8988T (cell line): Measurements from ENCODE around the gene CCDC91.
"Not testable (repeated sequence)": the region's sequence is repeated elsewhere in the genome, so short reads cannot be mapped to it uniquely, and the experiment has no call there.

ENCODE experiments used
- DNase-seq: peaks from one replicate; pipeline ENCODE4 v3.0.0; 2011

The CCDC91 gene

DNA sequence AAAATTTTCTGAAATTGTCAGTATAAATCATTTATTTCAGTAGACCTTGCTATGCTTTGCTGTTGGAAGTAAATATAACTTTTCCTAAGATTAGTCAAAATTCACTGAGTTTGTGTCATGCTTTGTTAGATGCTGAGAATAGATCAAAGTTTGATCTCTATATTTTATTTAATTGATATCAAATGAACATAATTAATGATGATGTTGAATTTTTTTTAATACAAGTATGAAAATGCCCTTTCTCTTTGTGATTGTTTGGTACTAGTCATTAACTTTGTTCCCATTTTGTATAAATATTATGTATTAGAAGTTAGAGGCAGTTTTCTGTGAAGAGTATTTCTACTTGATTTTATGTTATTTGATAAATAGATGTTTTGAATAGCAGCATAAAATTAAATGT is 45.7 kb downstream of the CCDC91 start:
- DNase-seq = no peak

- no peak for DNase-seq
These were observed 47.2 kb downstream of the CCDC91 start for GRCh38 chr12:28237423-28237822.

DNA sequence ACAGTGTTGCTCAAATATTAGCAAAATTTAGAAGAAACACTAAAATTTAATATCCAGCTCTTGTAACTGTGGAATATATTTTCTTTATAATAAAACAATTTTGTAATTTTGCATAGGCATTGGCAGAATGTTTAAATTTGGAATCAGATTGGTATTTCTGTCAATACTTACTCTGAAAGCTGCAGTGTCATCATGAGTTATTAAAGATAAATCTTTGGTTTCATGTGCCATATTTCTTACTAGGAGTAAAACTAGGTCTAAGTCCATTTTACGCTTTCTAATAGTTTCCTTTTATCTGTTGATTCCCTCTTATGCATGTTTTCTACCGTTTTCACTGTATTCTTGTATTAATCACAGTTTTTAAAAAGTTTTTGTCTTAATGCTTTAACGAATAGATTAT is 49.7 kb downstream of the CCDC91 start:
- DNase-seq = no peak

DNA sequence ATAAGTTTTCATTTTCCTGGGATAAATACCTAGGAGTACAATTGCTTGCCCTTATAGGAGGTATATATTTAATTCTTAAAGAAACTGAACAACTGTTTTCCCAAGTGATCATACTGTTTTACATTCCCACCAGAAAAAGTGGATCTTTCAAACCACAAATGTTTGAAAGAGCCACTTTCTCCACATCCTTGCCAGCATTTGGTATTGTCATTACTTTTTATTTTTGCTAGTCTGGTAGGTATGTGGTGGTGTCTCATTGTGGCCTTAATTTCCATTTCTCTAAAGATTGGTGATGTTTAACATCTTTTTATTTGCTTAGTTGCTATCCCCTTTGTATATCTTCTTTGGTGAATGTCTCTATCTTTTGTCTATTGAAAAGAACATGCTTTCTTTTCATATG is 50.6 kb downstream of the CCDC91 start:
- DNase-seq = no peak

- no peak for DNase-seq
These were observed 51.9 kb downstream of the CCDC91 start for GRCh38 chr12:28242129-28242495.

DNA sequence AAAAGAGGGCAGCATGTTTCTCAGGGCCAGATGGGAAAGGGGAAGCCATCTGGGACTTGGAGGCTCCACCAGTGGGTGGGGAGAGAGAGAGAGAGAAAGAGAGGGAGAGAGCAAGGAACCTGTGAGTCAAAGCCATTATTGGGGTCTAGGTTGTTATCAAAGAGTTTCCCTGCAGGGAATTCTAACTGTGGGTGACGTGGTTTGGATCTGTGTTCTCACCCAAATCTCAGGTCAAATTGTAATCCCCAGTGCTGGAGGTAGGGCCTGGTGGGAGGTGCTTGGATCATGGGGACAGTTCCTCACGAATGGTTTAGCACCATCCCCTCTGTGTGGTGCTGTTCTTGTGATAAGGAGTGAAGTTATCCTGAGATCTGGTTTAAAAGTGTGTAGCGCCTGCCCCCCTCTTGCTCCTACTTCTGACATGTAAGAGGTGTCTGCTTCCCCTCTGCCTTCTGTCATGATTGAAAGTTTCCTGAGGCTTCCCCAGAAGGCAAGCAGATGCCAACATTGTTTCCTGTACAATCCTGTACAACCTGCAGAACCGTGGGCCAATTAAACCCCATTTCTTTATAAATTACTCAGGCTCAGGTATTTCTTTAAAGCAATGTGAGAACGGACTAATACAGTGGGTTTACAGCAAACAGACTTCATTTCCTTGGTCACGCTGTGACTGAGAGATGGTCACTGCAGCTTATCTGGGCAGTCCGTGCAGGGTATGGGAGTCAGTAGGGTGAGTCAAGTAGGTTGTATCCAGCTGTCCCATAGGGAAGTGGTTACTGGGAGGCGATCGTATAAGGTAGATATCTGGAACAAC is 52.4 kb downstream of the CCDC91 start:
- DNase-seq = no peak

DNA sequence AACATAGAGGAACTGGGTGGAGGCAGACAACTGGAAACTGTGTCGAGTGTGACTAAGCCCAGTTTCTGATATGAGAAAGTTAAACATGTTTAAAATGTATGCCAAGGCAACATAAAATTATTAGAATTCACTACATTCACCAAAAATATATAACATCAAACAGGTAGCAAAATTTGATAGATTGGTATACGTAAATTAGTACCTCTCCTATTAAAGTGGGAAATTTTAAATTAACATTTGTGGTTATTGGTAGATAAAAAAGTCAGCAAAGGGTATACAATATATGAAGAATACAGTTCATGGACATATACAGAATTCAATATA is 53.0 kb downstream of the CCDC91 start:
- DNase-seq = no peak

- DNase-seq = no peak
These were observed 57.5 kb downstream of the CCDC91 start for GRCh38 chr12:28247806-28248205.

DNA sequence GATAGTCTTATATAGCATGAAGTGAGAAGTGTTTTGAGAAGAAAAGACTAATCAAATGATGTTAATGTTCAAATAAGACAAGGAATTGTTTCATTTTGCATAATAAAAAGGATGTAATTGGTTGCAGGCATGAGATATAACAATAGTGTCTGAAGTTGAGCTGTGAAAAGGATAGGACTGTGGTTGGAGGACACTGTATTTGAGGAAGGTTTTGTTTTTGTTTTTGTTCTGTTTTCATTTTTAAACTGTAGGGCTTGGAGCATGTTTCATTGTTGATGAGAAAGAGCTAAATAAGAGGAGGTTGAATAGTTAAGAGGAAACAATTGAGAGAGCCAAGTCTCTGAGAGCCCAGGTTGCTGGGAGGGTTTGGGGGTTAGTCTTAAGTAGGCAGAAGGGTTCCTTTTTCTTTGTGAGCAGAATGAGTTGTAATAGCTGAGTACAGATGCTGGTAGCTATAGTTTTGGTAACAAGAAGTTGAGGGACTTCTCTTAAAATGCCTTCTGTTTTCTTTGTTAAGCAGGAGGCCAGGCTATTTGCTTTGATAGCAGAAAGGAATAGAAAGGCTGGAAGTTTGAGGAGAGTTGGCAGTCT is 58.4 kb downstream of the CCDC91 start:
- no peak for DNase-seq

- no peak for DNase-seq
These were observed 62.9 kb downstream of the CCDC91 start for GRCh38 chr12:28253161-28253641.

DNA sequence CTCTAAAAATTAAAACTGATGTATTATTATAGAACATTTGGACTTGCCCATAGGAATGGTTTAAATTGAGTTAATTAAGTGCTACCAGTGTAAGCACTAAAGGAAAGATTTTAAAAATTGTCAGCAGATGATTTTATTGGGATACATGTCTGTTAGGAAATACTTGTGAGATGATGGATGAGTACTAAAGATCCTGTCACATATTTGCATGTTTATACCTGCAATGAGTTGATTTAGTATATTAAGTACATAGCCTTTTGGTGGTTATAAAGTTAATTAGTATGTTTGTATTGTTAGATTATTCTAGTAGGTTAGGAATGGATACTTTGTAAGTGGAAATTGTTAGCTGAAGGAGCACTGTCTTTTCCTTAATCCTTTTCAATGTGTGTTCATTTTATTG is 67.2 kb downstream of the CCDC91 start:
- no peak for DNase-seq

GRCh38 chr12:28258998-28259397 is 68.7 kb downstream of the CCDC91 start:
- no peak for DNase-seq

DNA sequence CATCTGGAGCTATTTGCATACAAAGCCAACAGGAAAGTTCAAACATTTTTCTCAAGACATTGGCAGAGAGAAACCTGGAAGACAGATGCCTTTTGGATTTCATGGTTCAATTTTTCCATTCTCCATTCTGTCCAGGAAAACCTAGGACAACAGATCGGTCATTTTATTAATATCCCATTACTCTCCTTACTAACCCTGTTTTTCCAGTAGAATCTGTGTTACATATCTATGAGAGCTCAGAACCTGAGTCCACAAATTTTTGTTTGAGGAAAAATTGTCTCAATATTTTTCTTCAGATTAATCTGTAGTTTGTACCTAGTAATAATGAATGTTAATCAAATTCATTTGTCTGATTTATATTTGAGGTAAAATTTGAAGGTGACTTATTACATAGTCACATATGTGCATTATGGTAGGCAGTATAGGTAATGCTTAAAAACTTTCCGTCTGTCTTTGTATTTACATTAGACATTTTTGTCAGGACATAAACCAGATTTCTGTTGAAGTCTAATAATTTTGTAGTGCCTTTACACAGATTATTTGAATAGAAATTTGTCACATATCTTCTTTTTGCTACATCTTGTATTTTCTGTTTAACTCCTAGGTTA is 75.3 kb downstream of the CCDC91 start:
- DNase-seq = no peak

GRCh38 chr12:28267920-28268607 is 77.8 kb downstream of the CCDC91 start:
- DNase-seq = not testable (repeated sequence)

DNA sequence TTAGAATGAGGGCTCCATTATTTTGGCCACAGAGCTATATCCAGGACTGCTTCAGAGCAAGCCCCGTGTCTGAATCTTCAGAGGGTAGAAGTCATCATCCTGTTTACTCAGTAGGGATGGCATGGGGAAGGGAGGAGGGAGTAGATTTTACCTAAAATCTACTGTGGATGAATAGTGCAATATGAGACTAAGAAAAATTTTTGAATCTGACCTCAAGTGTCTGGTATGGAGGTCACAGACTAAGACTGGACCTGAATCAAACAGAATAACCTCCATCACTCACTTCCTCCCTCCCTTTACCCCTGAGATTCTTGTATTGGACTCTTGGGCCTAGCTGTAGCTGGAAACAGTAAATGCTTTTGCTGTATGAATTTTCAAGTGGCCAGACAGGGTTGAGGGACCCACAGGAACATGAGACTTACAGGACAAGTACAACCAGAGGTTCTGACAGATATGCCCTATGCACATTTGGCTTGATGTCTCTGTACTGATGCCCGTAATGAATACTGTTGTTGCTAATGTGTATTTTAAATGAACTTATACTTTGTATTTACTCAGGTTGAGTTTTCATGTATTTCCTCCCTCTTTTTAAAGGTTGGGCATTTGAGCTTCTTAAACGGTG is 78.5 kb downstream of the CCDC91 start:
- DNase-seq = no peak

DNA sequence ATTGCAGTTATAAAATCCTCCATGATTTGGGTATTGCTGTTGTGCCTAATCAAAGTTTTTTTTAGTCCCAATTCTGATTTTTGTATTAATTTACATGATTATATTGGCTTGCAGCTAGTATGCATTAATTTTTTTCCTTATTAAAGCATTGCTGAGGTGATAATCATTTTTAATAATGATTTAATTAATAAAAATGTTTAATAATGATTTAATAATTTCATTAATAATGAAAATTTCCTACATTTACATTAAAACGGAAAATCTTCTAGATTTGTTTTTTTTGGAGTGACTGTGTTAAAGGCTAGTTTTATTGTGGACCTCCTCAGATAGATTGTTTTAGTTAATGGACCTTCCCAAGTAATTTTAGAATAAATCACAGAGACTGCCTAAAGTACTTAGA is 79.6 kb downstream of the CCDC91 start:
- DNase-seq = no peak

- no peak for DNase-seq
These were observed 88.2 kb downstream of the CCDC91 start for GRCh38 chr12:28278499-28278898.

GRCh38 chr12:28278960-28279359 is 88.7 kb downstream of the CCDC91 start:
- DNase-seq = no peak

DNA sequence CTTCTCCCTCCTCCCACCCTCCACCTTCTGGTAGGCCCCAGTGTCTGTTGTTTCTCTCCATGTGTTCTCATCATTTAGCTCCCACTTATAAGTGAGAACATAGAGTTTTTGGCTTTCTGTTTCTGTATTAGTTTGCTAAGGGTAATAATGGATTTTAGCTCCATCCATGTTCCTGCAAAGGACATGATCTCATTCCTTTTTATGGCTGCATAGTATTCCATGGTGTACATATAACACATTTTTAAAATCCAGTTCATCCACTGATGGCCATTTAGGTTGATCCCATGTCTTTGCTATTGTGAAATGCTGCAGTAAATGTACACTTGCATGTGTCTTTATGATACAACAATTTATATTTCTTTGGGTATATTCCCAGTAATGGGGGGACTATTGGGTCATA is 96.1 kb downstream of the CCDC91 start:
- DNase-seq = no peak

DNA sequence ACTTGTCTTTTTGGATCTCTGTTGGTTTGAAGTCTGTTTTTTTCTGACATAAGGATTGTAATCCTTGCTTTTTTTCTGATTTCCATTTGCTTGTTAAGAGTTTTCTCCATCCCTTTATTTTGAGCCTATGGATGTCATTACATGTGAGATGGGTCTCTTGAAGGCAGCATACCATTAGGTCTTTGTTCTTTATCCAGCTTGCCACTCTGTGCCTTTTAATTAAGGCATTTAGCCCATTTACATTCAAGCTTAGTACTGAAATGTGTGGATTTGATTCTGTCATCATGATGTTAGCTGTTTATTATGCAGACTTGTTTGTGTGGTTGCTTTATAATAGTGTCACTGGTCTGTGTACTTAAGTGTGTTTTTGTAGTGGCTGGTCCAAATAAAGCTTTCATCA is 100.0 kb downstream of the CCDC91 start:
- no peak for DNase-seq

- no peak for DNase-seq
These were observed 102.4 kb downstream of the CCDC91 start for GRCh38 chr12:28292699-28293098.

DNA sequence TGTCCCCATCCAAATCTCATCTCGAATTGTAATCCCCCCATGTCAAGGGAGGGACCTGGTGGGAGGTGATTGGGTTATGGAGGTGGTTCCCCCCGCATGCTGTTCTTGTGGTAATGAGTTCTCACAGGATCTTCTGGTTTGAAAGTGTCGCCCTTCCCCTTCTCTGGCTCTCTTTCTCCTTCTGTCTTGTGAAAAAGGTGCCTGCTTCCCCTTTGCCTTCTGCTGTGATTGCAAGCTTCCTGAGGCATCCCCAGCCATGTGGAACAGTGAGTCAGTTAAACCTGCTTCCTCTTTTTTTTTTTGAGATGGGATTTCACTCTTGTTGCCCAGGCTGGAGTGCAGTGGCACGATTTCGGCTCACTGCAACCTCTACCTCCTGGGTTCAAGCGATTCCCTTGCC is 104.0 kb downstream of the CCDC91 start:
- no peak for DNase-seq

- DNase-seq = no peak
These were observed 106.0 kb downstream of the CCDC91 start for GRCh38 chr12:28296287-28296686.
